Measurements from ENCODE around the gene THUMPD3.

Gene THUMPD3

GRCh38 chr3:9361691-9362388, 1.0 kb upstream of the THUMPD3 start:
- no peak for DNase-seq

GRCh38 chr3:9369508-9369907, 6.7 kb downstream of the THUMPD3 start:
- no peak for DNase-seq

GRCh38 chr3:9373465-9373864, 10.6 kb downstream of the THUMPD3 start:
- DNase-seq = no peak

- no peak for DNase-seq
Measured at GRCh38 chr3:9377981-9378380, 15.1 kb downstream of the THUMPD3 start.

GRCh38 chr3:9379327-9379726, 16.5 kb downstream of the THUMPD3 start:
- no peak for DNase-seq

- DNase-seq = no peak
Measured at GRCh38 chr3:9380014-9380413, 17.2 kb downstream of the THUMPD3 start.

- no peak for DNase-seq
Measured at GRCh38 chr3:9384141-9384828, 21.4 kb downstream of the THUMPD3 start.

- DNase-seq = no peak
Measured at GRCh38 chr3:9385187-9386077, 22.6 kb downstream of the THUMPD3 start.

- no peak for DNase-seq
Measured at GRCh38 chr3:9386078-9386459, 23.2 kb downstream of the THUMPD3 start.

- no peak for DNase-seq
Measured at GRCh38 chr3:9386501-9387321, 23.9 kb downstream of the THUMPD3 start.

GRCh38 chr3:9387322-9387655, 24.4 kb downstream of the THUMPD3 start:
- DNase-seq = no peak

GRCh38 chr3:9388142-9388541, 25.3 kb downstream of the THUMPD3 start:
- DNase-seq = no peak

GRCh38 chr3:9388562-9389272, 25.9 kb downstream of the THUMPD3 start:
- no peak for DNase-seq

GRCh38 chr3:9390265-9390888, 27.5 kb downstream of the THUMPD3 start:
- no peak for DNase-seq

GRCh38 chr3:9392041-9392440, 29.2 kb downstream of the THUMPD3 start:
- DNase-seq = no peak

GRCh38 chr3:9395570-9396300, 32.9 kb downstream of the THUMPD3 start:
- no peak for DNase-seq

GRCh38 chr3:9396301-9396631, 33.4 kb downstream of the THUMPD3 start:
- DNase-seq = peak; percentile 91

- DNase-seq = peak; percentile 98
Measured at GRCh38 chr3:9396632-9397331, 33.9 kb downstream of the THUMPD3 start.

- DNase-seq = peak; percentile 93
Measured at GRCh38 chr3:9397332-9397905, 34.6 kb downstream of the THUMPD3 start, which contains the start of gene SETD5. Gene SETD5 (plus strand): TSS chr3:9397615. CDS start chr3:9428939, 31,324 bp downstream.

Measured in NCI-H345 (cell line).